ENCODE measurements around the gene STX3.

Gene STX3

GRCh38 chr11:59807047-59807610, 52.0 kb downstream of the STX3 start:
- TF ChIP-seq CTCF (IDR thresholded peaks at IDR 0.05; ENCODE audit: control insufficient read depth, extremely low read depth, insufficient read depth), result no peak
- H3K4me3 ChIP-seq (ENCODE audit: low read depth, low read length), result no peak overlapping the region
- no peak for DNase-seq (ENCODE audit: low read depth)

- TF ChIP-seq CTCF (IDR thresholded peaks at IDR 0.05; ENCODE audit: control insufficient read depth, extremely low read depth, insufficient read depth), result peak; percentile 34
These were observed 55.2 kb downstream of the STX3 start, which contains the start of gene MRPL16 for GRCh38 chr11:59810189-59810910. MRPL16 (minus strand) TSS chr11:59810778; CDS start chr11:59810658, 120 bp downstream.

GRCh38 chr11:59810911-59811259, 55.7 kb downstream of the STX3 start:
- peak overlapping the region; percentile 89 for H3K4me3 ChIP-seq (ENCODE audit: low read depth, low read length)
- TF ChIP-seq CTCF (IDR thresholded peaks at IDR 0.05; ENCODE audit: control insufficient read depth, extremely low read depth, insufficient read depth), result no peak
- DNase-seq (ENCODE audit: low read depth), result no peak

More at GRCh38 chr11:59810189-59810910, 55.2 kb downstream of the STX3 start, which contains the start of gene MRPL16:
- DNase-seq (ENCODE audit: low read depth), result peak; percentile 87
- H3K4me3 ChIP-seq (ENCODE audit: low read depth, low read length), result peak within 1 kb of the TSS; percentile 89

GRCh38 chr11:59812220-59812619, 57.0 kb downstream of the STX3 start:
- no peak for TF ChIP-seq CTCF (IDR thresholded peaks at IDR 0.05; ENCODE audit: control insufficient read depth, extremely low read depth, insufficient read depth)
- no peak overlapping the region for H3K4me3 ChIP-seq (ENCODE audit: low read depth, low read length)
- DNase-seq (ENCODE audit: low read depth), result no peak

GRCh38 chr11:59813364-59813763, 58.2 kb downstream of the STX3 start:
- H3K4me3 ChIP-seq (ENCODE audit: low read depth, low read length), result no peak overlapping the region
- TF ChIP-seq CTCF (IDR thresholded peaks at IDR 0.05; ENCODE audit: control insufficient read depth, extremely low read depth, insufficient read depth), result no peak
- no peak for DNase-seq (ENCODE audit: low read depth)

- no peak for TF ChIP-seq CTCF (IDR thresholded peaks at IDR 0.05; ENCODE audit: control insufficient read depth, extremely low read depth, insufficient read depth)
These were observed 58.8 kb downstream of the STX3 start for GRCh38 chr11:59814021-59814420.

More at GRCh38 chr11:59814021-59814420, 58.8 kb downstream of the STX3 start:
- H3K4me3 ChIP-seq (ENCODE audit: low read depth, low read length), result no peak overlapping the region
- DNase-seq (ENCODE audit: low read depth), result no peak
